Transverse colon (tissue), 4 donors: ENCODE data around the gene GALNT9. TPM values are rescaled to one million over a fixed set of nuclear protein-coding genes. Genes with fewer than 3 reads are reported as not detected.

Source experiments
- DNase-seq: peaks from one replicate; pipeline ENCODE4 v3.0.0-alpha.2; 2019
- H3K27ac ChIP-seq, 4 donors: fragments of 200-600 bp; sonication (generic); 2 replicates each; pipeline ENCODE4 v1.5.1; 2016 to 2018; ENCODE audit warnings: inconsistent platforms in 4 of 4
- H3K27me3 ChIP-seq: fragments of 200-600 bp; sonication (generic); 2 replicates; pipeline ENCODE4 v1.5.1; 2017; ENCODE audit warnings: inconsistent platforms
- H3K36me3 ChIP-seq, 4 donors: fragments of 200-600 bp; sonication (generic); 2 replicates each; pipeline ENCODE4 v1.5.1; 2017 to 2019; ENCODE audit warnings: inconsistent platforms in 4 of 4
- H3K4me1 ChIP-seq, 4 donors: fragments of 200-600 bp; sonication (generic); 2 replicates each; pipeline ENCODE4 v1.5.1; 2017 to 2020; ENCODE audit warnings: inconsistent platforms in 4 of 4
- H3K4me3 ChIP-seq, 4 donors: fragments of 200-600 bp; sonication (generic); 1 replicate in 1 of 4; 2 replicates in 3 of 4; pipeline versions ENCODE4 v1.5.1 to v1.6.1; 2017 to 2019; ENCODE audit warnings: inconsistent platforms in 4 of 4
- H3K9me3 ChIP-seq, 2 donors: fragments of 200-600 bp; sonication (generic); 2 replicates each; pipeline ENCODE4 v1.5.1; 2017 to 2019; ENCODE audit warnings: inconsistent platforms in 2 of 2
- CTCF ChIP-seq, 5 experiments: fragments of 200-600 bp in 3 of 5; fragments of 450-650 bp in 2 of 5; sonication (generic) in 3 of 5; IDR thresholded peaks; 1 replicate in 2 of 5; 2 replicates in 3 of 5; pipeline ENCODE4 v1.5.1; 2016 to 2017; ENCODE audit warnings: antibody characterized with exemption in 5 of 5, inconsistent platforms in 3 of 5, mild to moderate bottlenecking in 2 of 5, moderate library complexity in 1 of 5
- EP300 ChIP-seq: sonication (generic); formaldehyde crosslinking; IDR thresholded peaks from one replicate; pipeline ENCODE4 v1.6.1; 2017; ENCODE audit warnings: antibody characterized with exemption, low read depth
- POLR2A ChIP-seq: fragments of 450-650 bp; IDR thresholded peaks from one replicate; pipeline ENCODE4 v1.6.1; 2016; ENCODE audit warnings: antibody characterized with exemption, mild to moderate bottlenecking, moderate library complexity
- POLR2AphosphoS5 ChIP-seq, 3 donors: sonication (generic); formaldehyde crosslinking; IDR thresholded peaks; one replicate each; pipeline ENCODE4 v1.6.1; 2016; ENCODE audit warnings: antibody characterized with exemption in 3 of 3
- WGBS, 2 donors: methylation state at CpG; one replicate each; pipeline ENCODE4 v1.1.5; 2018; ENCODE audit warnings: low coverage in 1 of 2; 5-methylcytosine and 5-hydroxymethylcytosine counted together
- in situ Hi-C, 4 donors: fragments of 200-750 bp; cut with MboI; loops; one replicate each; pipeline versions ENCODE4 v1.15.0 to v1.15.1; 2017; ENCODE audit warnings: low sequenced_read_pairs in 3 of 4, low pct_ligation_motif_present in 1 of 4, low pct_unique_long_range_greater_than_20kb in 1 of 4
- intact Hi-C: fragments of 100-400 bp; cut with DNase I; formaldehyde crosslinking; loops from one replicate; pipeline ENCODE4 v1.15.1; 2023; ENCODE audit warnings: low total_unique reads
- total RNA-seq, 4 donors: library from RNA; depleted of rRNA; stranded (reverse); fragments of >200 nt; gene quantifications; one replicate each; pipeline ENCODE4 v1.1.0, GENCODE V29; 2016

Gene GALNT9
- total RNA-seq, 4 donors from 2014 or later: 0.82 to 4.5 TPM; not detected in 2

GRCh38 chr12:132315951-132316350, 13.4 kb downstream of the GALNT9 start:
- intact Hi-C loops (no loop called here), in situ Hi-C loops (no loop called here)
- no peak for DNase-seq
- H3K4me1 ChIP-seq: no peaks in the 10 kb centered on the region
- H3K9me3 ChIP-seq: peaks cover 2 to 7% of the 10 kb centered on the region in 2 donors
- H3K36me3 ChIP-seq: no peaks in the 10 kb centered on the region
- H3K27me3 ChIP-seq: peaks cover 3% of the 10 kb centered on the region
- H3K27ac ChIP-seq: no peak overlapping the region
- WGBS, 2 donors: 67 to 70% methylated on average over 4 to 20 of the region's 20 CpGs
- TF ChIP-seq EP300 (no peak), CTCF (IDR thresholded peaks at IDR 0.05) (no peak), POLR2A (no peak), POLR2AphosphoS5 (IDR thresholded peaks at IDR 0.05) (no peak)
- H3K4me3 ChIP-seq: no peak overlapping the region

- DNase-seq: no peak
- no peaks in the 10 kb centered on the region for H3K27me3 ChIP-seq
- no peak overlapping the region for H3K4me3 ChIP-seq
- no peak overlapping the region for H3K27ac ChIP-seq
- in situ Hi-C loops: no loop called here
- no peaks in the 10 kb centered on the region for H3K4me1 ChIP-seq
- intact Hi-C loops: no loop called here
- no peaks in the 10 kb centered on the region for H3K36me3 ChIP-seq
- peaks cover 2 to 7% of the 10 kb centered on the region in 2 donors for H3K9me3 ChIP-seq
- TF ChIP-seq EP300 (no peak), POLR2AphosphoS5 (IDR thresholded peaks at IDR 0.05) (no peak), CTCF (IDR thresholded peaks at IDR 0.05) (no peak), POLR2A (no peak)
- 90 to 92% methylated on average over 2 to 19 of the region's 19 CpGs for WGBS, 2 donors
Measured at GRCh38 chr12:132315507-132315906, 13.9 kb downstream of the GALNT9 start.

- H3K27me3 ChIP-seq: no peaks in the 10 kb centered on the region
- no peak overlapping the region for H3K27ac ChIP-seq
- TF ChIP-seq POLR2AphosphoS5 (IDR thresholded peaks at IDR 0.05) (no peak), EP300 (no peak), CTCF (IDR thresholded peaks at IDR 0.05) (no peak), POLR2A (no peak)
- H3K4me1 ChIP-seq: no peaks in the 10 kb centered on the region
- no peak for DNase-seq
- no peak overlapping the region for H3K4me3 ChIP-seq
- intact Hi-C loops: no loop called here
- in situ Hi-C loops: no loop called here
- no peaks in the 10 kb centered on the region for H3K36me3 ChIP-seq
- peaks cover 2 to 7% of the 10 kb centered on the region in 2 donors for H3K9me3 ChIP-seq
- WGBS, 2 donors: 91% methylated on average over 26 of the region's 26 CpGs; no CpG with 5 or more reads in 1 of the 2 donors
Measured at GRCh38 chr12:132314516-132315233, 14.7 kb downstream of the GALNT9 start.

GRCh38 chr12:132314035-132314434, 15.4 kb downstream of the GALNT9 start:
- in situ Hi-C loops (no loop called here), intact Hi-C loops (no loop called here)
- TF ChIP-seq CTCF (IDR thresholded peaks at IDR 0.05) (no peak), POLR2AphosphoS5 (IDR thresholded peaks at IDR 0.05) (no peak), EP300 (no peak), POLR2A (no peak)
- WGBS, 2 donors: 96 to 100% methylated on average over 1 to 2 of the region's 2 CpGs
- Histone ChIP-seq H3K4me1 (no peaks in the 10 kb centered on the region), H3K27ac (no peak overlapping the region), H3K9me3 (peaks cover 2 to 7% of the 10 kb centered on the region in 2 donors), H3K36me3 (no peaks in the 10 kb centered on the region), H3K27me3 (no peaks in the 10 kb centered on the region), H3K4me3 (no peak overlapping the region)
- DNase-seq: no peak
